ENCODE measurements around the gene MRE11.

DNA sequence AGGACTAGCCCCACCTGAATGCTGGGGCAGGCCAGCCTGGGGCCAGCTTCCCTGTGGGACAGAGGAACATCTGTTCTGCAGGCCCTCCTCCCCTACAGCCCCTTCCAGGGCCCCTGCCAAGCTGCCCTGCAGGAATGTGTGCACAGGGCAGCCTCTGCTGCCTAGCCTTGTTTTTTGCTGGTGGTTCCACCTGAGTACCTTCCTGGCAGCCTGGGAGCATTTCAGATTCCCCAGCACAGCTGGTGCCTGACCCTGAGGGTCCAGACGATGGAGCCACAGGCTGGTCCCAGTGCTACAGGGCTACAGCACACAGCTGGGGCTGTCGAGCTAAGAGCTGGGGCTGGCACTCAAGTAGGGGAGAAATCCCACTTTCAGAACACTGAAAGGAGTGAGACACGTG lies 70.1 kb downstream of the MRE11 start:
- TF ChIP-seq ZBTB21 (tag by site-specific recombination; IDR thresholded peaks at IDR 0.05) (no peak), ZNF416 (tag by site-specific recombination; IDR thresholded peaks at IDR 0.05) (no peak), ZNF202 (tag by site-specific recombination; IDR thresholded peaks at IDR 0.05; ENCODE audit: borderline replicate concordance) (no peak), ZNF48 (tag by site-specific recombination; IDR thresholded peaks at IDR 0.05) (no peak), YY1 (tag by site-specific recombination; IDR thresholded peaks at IDR 0.05) (no peak), KLF16 (tag by site-specific recombination; IDR thresholded peaks at IDR 0.05) (no peak), ZNF585B (tag by site-specific recombination; IDR thresholded peaks at IDR 0.05) (no peak)
- TF ChIP-seq, protein P1, sequence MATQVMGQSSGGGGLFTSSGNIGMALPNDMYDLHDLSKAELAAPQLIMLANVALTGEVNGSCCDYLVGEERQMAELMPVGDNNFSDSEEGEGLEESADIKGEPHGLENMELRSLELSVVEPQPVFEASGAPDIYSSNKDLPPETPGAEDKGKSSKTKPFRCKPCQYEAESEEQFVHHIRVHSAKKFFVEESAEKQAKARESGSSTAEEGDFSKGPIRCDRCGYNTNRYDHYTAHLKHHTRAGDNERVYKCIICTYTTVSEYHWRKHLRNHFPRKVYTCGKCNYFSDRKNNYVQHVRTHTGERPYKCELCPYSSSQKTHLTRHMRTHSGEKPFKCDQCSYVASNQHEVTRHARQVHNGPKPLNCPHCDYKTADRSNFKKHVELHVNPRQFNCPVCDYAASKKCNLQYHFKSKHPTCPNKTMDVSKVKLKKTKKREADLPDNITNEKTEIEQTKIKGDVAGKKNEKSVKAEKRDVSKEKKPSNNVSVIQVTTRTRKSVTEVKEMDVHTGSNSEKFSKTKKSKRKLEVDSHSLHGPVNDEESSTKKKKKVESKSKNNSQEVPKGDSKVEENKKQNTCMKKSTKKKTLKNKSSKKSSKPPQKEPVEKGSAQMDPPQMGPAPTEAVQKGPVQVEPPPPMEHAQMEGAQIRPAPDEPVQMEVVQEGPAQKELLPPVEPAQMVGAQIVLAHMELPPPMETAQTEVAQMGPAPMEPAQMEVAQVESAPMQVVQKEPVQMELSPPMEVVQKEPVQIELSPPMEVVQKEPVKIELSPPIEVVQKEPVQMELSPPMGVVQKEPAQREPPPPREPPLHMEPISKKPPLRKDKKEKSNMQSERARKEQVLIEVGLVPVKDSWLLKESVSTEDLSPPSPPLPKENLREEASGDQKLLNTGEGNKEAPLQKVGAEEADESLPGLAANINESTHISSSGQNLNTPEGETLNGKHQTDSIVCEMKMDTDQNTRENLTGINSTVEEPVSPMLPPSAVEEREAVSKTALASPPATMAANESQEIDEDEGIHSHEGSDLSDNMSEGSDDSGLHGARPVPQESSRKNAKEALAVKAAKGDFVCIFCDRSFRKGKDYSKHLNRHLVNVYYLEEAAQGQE (tag by site-specific recombination; IDR thresholded peaks at IDR 0.05) = no peak
